ENCODE results near the gene PHACTR3.

- TF ChIP-seq, protein P1, sequence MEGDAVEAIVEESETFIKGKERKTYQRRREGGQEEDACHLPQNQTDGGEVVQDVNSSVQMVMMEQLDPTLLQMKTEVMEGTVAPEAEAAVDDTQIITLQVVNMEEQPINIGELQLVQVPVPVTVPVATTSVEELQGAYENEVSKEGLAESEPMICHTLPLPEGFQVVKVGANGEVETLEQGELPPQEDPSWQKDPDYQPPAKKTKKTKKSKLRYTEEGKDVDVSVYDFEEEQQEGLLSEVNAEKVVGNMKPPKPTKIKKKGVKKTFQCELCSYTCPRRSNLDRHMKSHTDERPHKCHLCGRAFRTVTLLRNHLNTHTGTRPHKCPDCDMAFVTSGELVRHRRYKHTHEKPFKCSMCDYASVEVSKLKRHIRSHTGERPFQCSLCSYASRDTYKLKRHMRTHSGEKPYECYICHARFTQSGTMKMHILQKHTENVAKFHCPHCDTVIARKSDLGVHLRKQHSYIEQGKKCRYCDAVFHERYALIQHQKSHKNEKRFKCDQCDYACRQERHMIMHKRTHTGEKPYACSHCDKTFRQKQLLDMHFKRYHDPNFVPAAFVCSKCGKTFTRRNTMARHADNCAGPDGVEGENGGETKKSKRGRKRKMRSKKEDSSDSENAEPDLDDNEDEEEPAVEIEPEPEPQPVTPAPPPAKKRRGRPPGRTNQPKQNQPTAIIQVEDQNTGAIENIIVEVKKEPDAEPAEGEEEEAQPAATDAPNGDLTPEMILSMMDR (conservative IDR thresholded peaks at IDR 0.05) = no peak
- TF ChIP-seq ZFX (IDR thresholded peaks at IDR 0.05) = no peak
These were observed 291.6 kb downstream of the PHACTR3 start for GRCh38 chr20:59895908-59896307.

All from C4-2B (cell line).